Mesenchymal stem cell (in vitro differentiated cells and primary cell): ENCODE measurements around the gene VANGL2.

Experiments used
- DNase-seq: peaks from one replicate; pipeline ENCODE4 v3.0.0-alpha.2; 2013
- H2AFZ ChIP-seq: one replicate; pipeline ENCODE4 v1.6.1; 2013; ENCODE audit warnings: low read depth, mild to moderate bottlenecking, control low read depth, inconsistent platforms, low read length, moderate library complexity
- H2AK5ac ChIP-seq: 2 replicates; pipeline ENCODE4 v1.6.1; 2013; ENCODE audit warnings: low read length, moderate library complexity, mild to moderate bottlenecking, inconsistent platforms; ENCODE audit not compliant: severe bottlenecking
- H2BK120ac ChIP-seq: one replicate; pipeline ENCODE4 v1.6.1; 2013; ENCODE audit warnings: low read depth, mild to moderate bottlenecking, inconsistent platforms, low read length, moderate library complexity
- H2BK12ac ChIP-seq, 2 experiments: one replicate each; pipeline ENCODE4 v1.6.1; 2013; ENCODE audit warnings: inconsistent platforms in 2 of 2, low read length in 2 of 2, mild to moderate bottlenecking in 2 of 2, moderate library complexity in 2 of 2, control low read depth in 1 of 2
- H2BK15ac ChIP-seq: one replicate; pipeline ENCODE4 v1.6.1; 2013; ENCODE audit warnings: mild to moderate bottlenecking, low read depth, inconsistent platforms; ENCODE audit not compliant: poor library complexity, severe bottlenecking
- H2BK5ac ChIP-seq: 2 replicates; pipeline ENCODE4 v1.6.1; 2013; ENCODE audit warnings: low read depth, mild to moderate bottlenecking, low read length, control low read depth, inconsistent platforms; ENCODE audit not compliant: poor library complexity, severe bottlenecking
- H3K14ac ChIP-seq, 2 experiments: one replicate each; pipeline ENCODE4 v1.6.1; 2013; ENCODE audit warnings: inconsistent platforms in 2 of 2, low read length in 2 of 2, control low read depth in 1 of 2, mild to moderate bottlenecking in 1 of 2, moderate library complexity in 1 of 2
- H3K18ac ChIP-seq, 2 experiments: one replicate each; pipeline ENCODE4 v1.6.1; 2013; ENCODE audit warnings: inconsistent platforms in 2 of 2, low read length in 2 of 2, control low read depth in 1 of 2, low read depth in 1 of 2, mild to moderate bottlenecking in 1 of 2
- H3K23ac ChIP-seq, 2 experiments: one replicate each; pipeline ENCODE4 v1.6.1; 2013; ENCODE audit warnings: inconsistent platforms in 2 of 2, low read length in 2 of 2, mild to moderate bottlenecking in 2 of 2, moderate library complexity in 2 of 2, control low read depth in 1 of 2
- H3K27ac ChIP-seq: 2 replicates; pipeline ENCODE4 v1.5.1; 2013; ENCODE audit warnings: mild to moderate bottlenecking, moderate library complexity, low read length, control low read depth, inconsistent platforms; ENCODE audit not compliant: poor library complexity, severe bottlenecking
- H3K27me3 ChIP-seq, 2 experiments: 2 replicates each; pipeline versions ENCODE4 v1.6.1 to v1.7.0; 2013; ENCODE audit warnings: low read length in 2 of 2, mild to moderate bottlenecking in 2 of 2, moderate library complexity in 2 of 2, control low read depth in 1 of 2, inconsistent platforms in 1 of 2; ENCODE audit not compliant: control insufficient read depth in 1 of 2, insufficient read depth in 1 of 2
- H3K36me3 ChIP-seq, 2 experiments: 2 replicates each; pipeline versions ENCODE4 v1.6.1 to v1.7.0; 2013; ENCODE audit warnings: low read length in 2 of 2, control low read depth in 1 of 2, inconsistent platforms in 1 of 2, low read depth in 1 of 2, mild to moderate bottlenecking in 1 of 2; ENCODE audit not compliant: insufficient read depth in 2 of 2, control insufficient read depth in 1 of 2
- H3K4ac ChIP-seq, 2 experiments: one replicate each; pipeline ENCODE4 v1.6.1; 2013; ENCODE audit warnings: inconsistent platforms in 2 of 2, low read length in 2 of 2, mild to moderate bottlenecking in 2 of 2, moderate library complexity in 2 of 2, control low read depth in 1 of 2, low read depth in 1 of 2
- H3K4me1 ChIP-seq: 2 replicates; pipeline ENCODE4 v1.6.1; 2013; ENCODE audit warnings: low read depth, low read length, control low read depth; ENCODE audit not compliant: control insufficient read depth, insufficient read depth
- H3K4me2 ChIP-seq: 2 replicates; pipeline ENCODE4 v1.6.1; 2013; ENCODE audit warnings: low read length, mild to moderate bottlenecking, inconsistent platforms; ENCODE audit not compliant: poor library complexity, severe bottlenecking
- H3K4me3 ChIP-seq, 2 experiments: 2 replicates each; pipeline versions ENCODE4 v1.5.1 to v1.7.0; 2013; ENCODE audit warnings: low read length in 2 of 2, mild to moderate bottlenecking in 2 of 2, control low read depth in 1 of 2, low read depth in 1 of 2; ENCODE audit not compliant: insufficient read depth in 1 of 2
- H3K79me1 ChIP-seq: replicated peaks from 2 replicates; pipeline ENCODE4 v1.6.1; 2013; ENCODE audit warnings: mild to moderate bottlenecking, control low read depth, low read length, inconsistent platforms; ENCODE audit not compliant: poor library complexity, severe bottlenecking
- H3K9ac ChIP-seq: 2 replicates; pipeline ENCODE4 v1.7.0; 2013; ENCODE audit warnings: mild to moderate bottlenecking, low read length, moderate library complexity
- H3K9me3 ChIP-seq: 2 replicates; pipeline ENCODE4 v1.7.0; 2013; ENCODE audit warnings: mild to moderate bottlenecking, low read length; ENCODE audit not compliant: control insufficient read depth
- H4K8ac ChIP-seq: one replicate; pipeline ENCODE4 v1.6.1; 2013; ENCODE audit warnings: inconsistent platforms, mild to moderate bottlenecking, low read length, moderate library complexity
- H4K91ac ChIP-seq: one replicate; pipeline ENCODE4 v1.6.1; 2013; ENCODE audit warnings: mild to moderate bottlenecking, low read length, inconsistent platforms
- WGBS: methylation state at CpG from one replicate; pipeline ENCODE4 v1.1.7; 2013; ENCODE audit warnings: mixed read lengths; 5-methylcytosine and 5-hydroxymethylcytosine counted together

Gene VANGL2

DNA sequence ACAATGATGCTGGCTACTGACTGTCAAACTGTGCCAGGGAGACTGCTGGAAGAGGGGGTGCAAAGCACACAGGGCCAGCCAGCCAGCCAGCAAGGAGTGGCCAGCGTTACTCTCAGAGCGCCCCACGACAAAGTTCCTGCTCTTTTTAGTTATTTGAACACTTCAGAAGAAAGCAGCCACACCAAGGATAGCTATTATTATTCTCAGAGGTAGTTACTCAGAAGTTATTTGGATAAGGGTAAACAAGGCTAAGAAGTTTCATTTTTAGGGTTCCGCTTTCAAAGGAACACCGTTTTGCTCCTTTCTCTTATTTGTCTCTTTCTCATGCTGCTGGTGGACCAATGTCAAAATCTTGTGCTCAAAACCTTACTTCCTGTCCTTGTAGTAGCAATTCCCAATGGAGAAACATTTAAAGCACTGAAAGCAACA, 59.9 kb downstream of the VANGL2 start:
- H2BK120ac ChIP-seq: no peak overlapping the region
- no peak overlapping the region for H3K18ac ChIP-seq
- peaks cover 2% of the 10 kb centered on the region for H3K4me1 ChIP-seq
- no peak overlapping the region for H4K8ac ChIP-seq
- H3K14ac ChIP-seq: no peak overlapping the region
- no peak overlapping the region for H2AFZ ChIP-seq
- H3K4ac ChIP-seq: no peak overlapping the region
- no peak overlapping the region for H3K4me2 ChIP-seq
- H3K4me3 ChIP-seq: no peak overlapping the region
- no peak overlapping the region for H3K27ac ChIP-seq
- WGBS: 74% methylated on average over 5 of the region's 5 CpGs
- H3K23ac ChIP-seq: no peak overlapping the region
- no peak overlapping the region for H2AK5ac ChIP-seq
- no peaks in the 10 kb centered on the region for H3K79me1 ChIP-seq
- H3K36me3 ChIP-seq: no peaks in the 10 kb centered on the region
- H4K91ac ChIP-seq: no peak overlapping the region
- no peaks in the 10 kb centered on the region for H3K27me3 ChIP-seq
- H3K9ac ChIP-seq: no peak overlapping the region
- H2BK12ac ChIP-seq: no peak overlapping the region
- H3K9me3 ChIP-seq: no peaks in the 10 kb centered on the region
- H2BK15ac ChIP-seq: no peak overlapping the region
- no peak for DNase-seq
- no peak overlapping the region for H2BK5ac ChIP-seq

DNA sequence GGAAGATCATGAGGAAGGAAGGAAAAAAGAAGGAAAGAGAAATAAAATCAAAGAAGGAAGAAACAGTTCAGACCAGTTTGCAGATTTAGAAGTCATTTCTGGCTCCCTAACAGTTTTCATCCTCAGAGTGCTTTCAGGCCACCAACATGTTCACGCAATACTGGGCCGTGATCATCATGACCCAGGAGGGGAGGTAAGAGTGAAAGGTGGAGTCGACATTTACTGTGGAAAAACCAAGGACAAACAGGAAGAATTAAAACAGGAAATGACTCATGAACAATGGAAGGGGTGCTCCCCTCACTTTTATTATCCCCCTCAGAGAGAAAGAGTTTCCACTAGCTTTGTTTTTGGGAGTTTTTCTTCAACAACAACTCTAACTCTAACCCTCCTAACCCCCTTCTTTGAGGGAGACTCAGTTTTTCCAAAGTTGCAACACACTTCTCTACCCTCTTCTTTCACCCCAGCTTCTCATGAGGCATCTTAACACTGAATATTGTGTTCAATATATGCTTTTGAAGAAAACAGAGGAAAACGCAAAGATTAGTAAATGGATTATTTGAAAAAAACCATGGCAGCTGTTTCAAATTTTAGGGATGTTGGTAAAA, 60.4 kb downstream of the VANGL2 start:
- Histone ChIP-seq H3K18ac (no peak overlapping the region), H3K9me3 (no peaks in the 10 kb centered on the region), H3K14ac (no peak overlapping the region), H3K4me2 (no peak overlapping the region), H3K27ac (no peak overlapping the region), H3K4ac (no peak overlapping the region), H3K4me3 (no peak overlapping the region), H3K23ac (no peak overlapping the region), H3K79me1 (no peaks in the 10 kb centered on the region), H2AK5ac (no peak overlapping the region), H3K9ac (no peak overlapping the region), H2BK5ac (no peak overlapping the region), H2BK120ac (no peak overlapping the region), H2AFZ (no peak overlapping the region), H3K27me3 (no peaks in the 10 kb centered on the region), H3K36me3 (no peaks in the 10 kb centered on the region), H3K4me1 (peaks cover 3% of the 10 kb centered on the region), H4K8ac (no peak overlapping the region), H2BK12ac (no peak overlapping the region), H2BK15ac (no peak overlapping the region), H4K91ac (no peak overlapping the region)
- WGBS: 92% methylated on average over 3 of the region's 4 CpGs
- DNase-seq: no peak

GRCh38 chr1:160465123-160465522, 64.8 kb downstream of the VANGL2 start:
- WGBS: 93% methylated on average over 6 of the region's 6 CpGs
- H2BK15ac ChIP-seq: no peak overlapping the region
- peaks cover 2% of the 10 kb centered on the region for H3K4me1 ChIP-seq
- no peak overlapping the region for H3K27ac ChIP-seq
- H2AK5ac ChIP-seq: no peak overlapping the region
- no peaks in the 10 kb centered on the region for H3K79me1 ChIP-seq
- no peak overlapping the region for H4K8ac ChIP-seq
- no peak overlapping the region for H3K4ac ChIP-seq
- no peak overlapping the region for H2BK5ac ChIP-seq
- H3K36me3 ChIP-seq: no peaks in the 10 kb centered on the region
- no peak overlapping the region for H3K9ac ChIP-seq
- H2BK12ac ChIP-seq: no peak overlapping the region
- H3K18ac ChIP-seq: no peak overlapping the region
- H2BK120ac ChIP-seq: no peak overlapping the region
- no peak for DNase-seq
- no peak overlapping the region for H3K4me2 ChIP-seq
- no peak overlapping the region for H3K4me3 ChIP-seq
- no peak overlapping the region for H2AFZ ChIP-seq
- no peak overlapping the region for H4K91ac ChIP-seq
- no peaks in the 10 kb centered on the region for H3K9me3 ChIP-seq
- no peak overlapping the region for H3K23ac ChIP-seq
- H3K27me3 ChIP-seq: no peaks in the 10 kb centered on the region
- H3K14ac ChIP-seq: no peak overlapping the region

DNA sequence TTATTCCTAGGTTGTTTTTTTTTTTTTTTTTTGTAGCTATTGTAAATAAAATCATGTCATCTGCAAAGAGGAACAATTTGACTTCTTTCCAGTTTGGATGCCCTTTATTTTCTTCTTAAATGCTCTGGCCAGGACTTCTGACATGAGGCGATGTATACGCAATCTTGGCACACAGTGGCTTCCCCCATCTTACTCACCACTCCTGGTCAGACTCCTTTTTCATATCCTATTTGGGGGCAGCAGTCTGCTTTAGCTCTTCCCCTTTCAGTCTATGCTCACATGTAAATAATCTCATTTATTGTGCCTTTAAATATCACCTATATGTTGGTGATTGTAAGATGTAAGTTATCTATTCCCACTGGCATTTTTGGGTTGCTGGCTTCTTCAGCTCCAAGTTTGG, 66.6 kb downstream of the VANGL2 start:
- Histone ChIP-seq H2BK120ac (no peak overlapping the region), H3K4me3 (no peak overlapping the region)

More for the DNA sequence above, 66.6 kb downstream of the VANGL2 start:
- no peaks in the 10 kb centered on the region for H3K27me3 ChIP-seq
- H4K8ac ChIP-seq: no peak overlapping the region
- H3K9me3 ChIP-seq: no peaks in the 10 kb centered on the region
- no peak overlapping the region for H3K14ac ChIP-seq
- H4K91ac ChIP-seq: no peak overlapping the region
- H3K23ac ChIP-seq: no peak overlapping the region
- peaks cover 2% of the 10 kb centered on the region for H3K4me1 ChIP-seq
- H3K27ac ChIP-seq: no peak overlapping the region
- H3K9ac ChIP-seq: no peak overlapping the region
- no peak overlapping the region for H2BK5ac ChIP-seq
- no peak overlapping the region for H3K4ac ChIP-seq
- H3K4me2 ChIP-seq: no peak overlapping the region
- H3K18ac ChIP-seq: no peak overlapping the region
- no peak overlapping the region for H2AFZ ChIP-seq
- H2BK12ac ChIP-seq: no peak overlapping the region
- H2BK15ac ChIP-seq: no peak overlapping the region
- no peaks in the 10 kb centered on the region for H3K79me1 ChIP-seq
- H3K36me3 ChIP-seq: no peaks in the 10 kb centered on the region
- 97% methylated on average over 2 of the region's 2 CpGs for WGBS
- DNase-seq: no peak
- no peak overlapping the region for H2AK5ac ChIP-seq
